Mammary epithelial cell (primary cell): ENCODE results near the gene SNAPIN.

Experiments
- EZH2 ChIP-seq: IDR thresholded peaks from 2 replicates; pipeline ENCODE4 v1.6.1; 2012; ENCODE audit warnings: low read length, inconsistent platforms, borderline replicate concordance
- TF ChIP-seq, protein P1 (sequence below), 2 donors: IDR thresholded peaks in 1 of 2; conservative IDR thresholded peaks in 1 of 2; 2 replicates each; pipeline ENCODE4 v1.5.1; 2011 to 2012; ENCODE audit warnings: inconsistent platforms in 2 of 2, low read length in 2 of 2, mild to moderate bottlenecking in 2 of 2, control low read depth in 1 of 2, low read depth in 1 of 2; ENCODE audit not compliant: insufficient read depth in 1 of 2; ENCODE audit errors: extremely low read depth in 1 of 2

DNA sequence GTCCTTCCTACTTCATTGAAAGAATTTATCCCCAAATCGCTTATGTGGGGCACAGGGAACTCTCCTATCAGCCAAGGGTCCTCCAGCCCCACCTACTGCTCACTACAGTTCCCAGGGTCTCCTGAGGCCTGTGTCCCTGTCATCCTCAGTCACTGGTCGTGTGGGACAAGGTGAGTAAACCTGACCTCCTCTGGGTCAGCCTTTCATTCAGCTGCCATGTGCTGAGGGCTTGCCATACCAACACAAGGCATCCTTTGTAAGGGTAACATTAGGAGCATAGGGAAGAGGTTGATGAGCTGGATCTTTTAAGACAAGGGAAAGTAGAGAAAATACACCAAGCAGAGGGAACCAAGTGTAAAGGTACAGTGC is 11.2 kb upstream of the SNAPIN start:
- TF ChIP-seq, protein P1, sequence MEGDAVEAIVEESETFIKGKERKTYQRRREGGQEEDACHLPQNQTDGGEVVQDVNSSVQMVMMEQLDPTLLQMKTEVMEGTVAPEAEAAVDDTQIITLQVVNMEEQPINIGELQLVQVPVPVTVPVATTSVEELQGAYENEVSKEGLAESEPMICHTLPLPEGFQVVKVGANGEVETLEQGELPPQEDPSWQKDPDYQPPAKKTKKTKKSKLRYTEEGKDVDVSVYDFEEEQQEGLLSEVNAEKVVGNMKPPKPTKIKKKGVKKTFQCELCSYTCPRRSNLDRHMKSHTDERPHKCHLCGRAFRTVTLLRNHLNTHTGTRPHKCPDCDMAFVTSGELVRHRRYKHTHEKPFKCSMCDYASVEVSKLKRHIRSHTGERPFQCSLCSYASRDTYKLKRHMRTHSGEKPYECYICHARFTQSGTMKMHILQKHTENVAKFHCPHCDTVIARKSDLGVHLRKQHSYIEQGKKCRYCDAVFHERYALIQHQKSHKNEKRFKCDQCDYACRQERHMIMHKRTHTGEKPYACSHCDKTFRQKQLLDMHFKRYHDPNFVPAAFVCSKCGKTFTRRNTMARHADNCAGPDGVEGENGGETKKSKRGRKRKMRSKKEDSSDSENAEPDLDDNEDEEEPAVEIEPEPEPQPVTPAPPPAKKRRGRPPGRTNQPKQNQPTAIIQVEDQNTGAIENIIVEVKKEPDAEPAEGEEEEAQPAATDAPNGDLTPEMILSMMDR (conservative IDR thresholded peaks at IDR 0.05 in 1 of 2, IDR thresholded peaks at IDR 0.05 in 1 of 2; ENCODE audit: extremely low read depth in 1 of 2, insufficient read depth in 1 of 2, low read depth in 1 of 2, low read length in 2 of 2), result no peak
- no peak for TF ChIP-seq EZH2
